ENCODE results near the gene TP53I3. TPM values are rescaled to one million over a fixed set of nuclear protein-coding genes. Genes with fewer than 3 reads are reported as not detected.

TP53I3 gene
- total RNA-seq, 1 experiment from 2014 or later: 48.1 TPM

DNA sequence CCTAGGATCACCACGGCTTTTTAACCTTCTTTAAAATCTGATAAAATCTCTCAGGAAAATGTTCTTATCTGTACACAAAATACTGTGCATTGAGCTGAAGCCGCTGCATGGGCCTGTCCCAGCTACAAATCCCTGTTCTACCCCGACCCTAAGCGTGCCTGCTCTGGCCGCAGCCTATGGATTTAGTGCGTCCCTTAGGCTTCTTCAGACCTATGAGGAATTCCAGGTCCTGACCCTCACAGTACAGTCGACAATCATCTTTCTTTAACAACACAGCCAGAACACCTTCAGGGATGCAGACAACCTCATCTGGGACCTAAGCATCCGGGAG is 37.0 kb downstream of the TP53I3 start:
- no CpG with 5 or more reads among the region's 8 CpGs for WGBS (ENCODE audit: extremely low coverage, insufficient read length, low lambda C conversion rate)
- Histone ChIP-seq H2BK5ac (ENCODE audit: insufficient read length, low read length) (no peak overlapping the region), H3K27me3 (ENCODE audit: insufficient read depth, low read length) (no peaks in the 10 kb centered on the region), H2BK120ac (ENCODE audit: low read depth, low read length, poor library complexity, severe bottlenecking) (no peak overlapping the region), H3K18ac (ENCODE audit: insufficient read length, low read depth, low read length) (no peak overlapping the region), H4K91ac (ENCODE audit: insufficient read length, low read depth, low read length) (no peak overlapping the region), H3K79me2 (ENCODE audit: insufficient read depth, low read length) (peaks cover 2% of the 10 kb centered on the region; the same call in 1 of the 2 replicates), H3K9ac (ENCODE audit: extremely low read depth, insufficient read length, low read length) (no peak overlapping the region), H3K4me1 (ENCODE audit: insufficient read depth, low read length) (0 out of 2 replicates have a peak, but pooled peaks cover 1% of the 10 kb centered on the region), H4K20me1 (ENCODE audit: control insufficient read depth, insufficient read depth, insufficient read length) (peaks cover 5% of the 10 kb centered on the region), H3K14ac (ENCODE audit: insufficient read depth, low read length) (no peak overlapping the region), H3K56ac (ENCODE audit: insufficient read length, low read depth, low read length) (no peak overlapping the region), H3K4ac (ENCODE audit: low read depth, low read length) (no peak overlapping the region), H4K8ac (replicated peaks; ENCODE audit: insufficient read length, low read depth, low read length) (no peak overlapping the region), H3K27ac (ENCODE audit: insufficient read length, low read depth, low read length) (peak overlapping the region; percentile 13), H3K23ac (ENCODE audit: insufficient read length, low read depth, low read length) (no peak overlapping the region), H4K5ac (ENCODE audit: insufficient read length, low read depth, low read length) (no peak overlapping the region), H3K9me3 (ENCODE audit: control insufficient read depth, low read depth, low read length) (no peaks in the 10 kb centered on the region), H2BK20ac (ENCODE audit: low read depth, low read length, poor library complexity, severe bottlenecking) (no peak overlapping the region), H2AFZ (ENCODE audit: low read length) (no peak overlapping the region), H2AK5ac (ENCODE audit: insufficient read length, low read length) (no peak overlapping the region), H3T11ph (ENCODE audit: low read length) (no peak overlapping the region), H3K23me2 (ENCODE audit: insufficient read length, low read depth, low read length, poor library complexity, severe bottlenecking) (peaks cover 9% of the 10 kb centered on the region), H2BK15ac (ENCODE audit: low read depth, low read length) (no peak overlapping the region), H3K79me1 (ENCODE audit: insufficient read depth, low read depth, low read length, poor library complexity, severe bottlenecking) (no peaks in the 10 kb centered on the region), H3K4me2 (ENCODE audit: insufficient read depth, insufficient read length, low read length) (peak overlapping the region; percentile 97), H2BK12ac (ENCODE audit: insufficient read length, low read depth, low read length) (no peak overlapping the region)
- peak overlapping the region; percentile 62 to 97 (median 92); a peak in 6 of 7 replicates for H3K27ac Mint-ChIP-seq
- peak overlapping the region; percentile 97 to 99 for H3K4me3 Mint-ChIP-seq
- peaks cover 0 to 7% (median 6%) of the 10 kb centered on the region in 3 experiments; a peak in 5 of 7 replicates for H3K36me3 Mint-ChIP-seq (ENCODE audit: insufficient read depth in 1 of 3, low read depth in 3 of 3)
- no peak for DNase-seq
- no peaks in the 10 kb centered on the region for H3K9me3 Mint-ChIP-seq
- TF ChIP-seq CTCF (conservative IDR thresholded peaks at IDR 0.05): no peak
- no peaks in the 10 kb centered on the region for H3K27me3 Mint-ChIP-seq (ENCODE audit: low read depth)
- H3K4me1 Mint-ChIP-seq: peaks cover 15 to 22% of the 10 kb centered on the region in 2 experiments

All from H9 (cell line).